Activated T-cell treated with anti-CD3 and anti-CD28 coated beads, Interleukin-2, amount 50 U/mL, for 24 hours (primary cell): ENCODE results near the gene MCM8.
"Not testable (repeated sequence)": the region's sequence is repeated elsewhere in the genome, so short reads cannot be mapped to it uniquely, and the experiment has no call there.

ENCODE experiments used
- DNase-seq: peaks from one replicate; pipeline ENCODE4 v3.0.0-alpha.2; 2020
- H3K27ac Mint-ChIP-seq: 2 replicates; pipeline ENCODE4 v1.8.0; 2020; ENCODE audit warnings: mild to moderate bottlenecking, mixed read lengths
- H3K27me3 Mint-ChIP-seq: 2 replicates; pipeline ENCODE4 v1.8.0; 2020; ENCODE audit warnings: mixed read lengths
- H3K36me3 Mint-ChIP-seq: 2 replicates; pipeline ENCODE4 v1.8.0; 2020; ENCODE audit warnings: low read depth, mixed read lengths
- H3K4me1 Mint-ChIP-seq: 2 replicates; pipeline ENCODE4 v1.8.0; 2020; ENCODE audit warnings: low read depth, mixed read lengths
- H3K4me3 Mint-ChIP-seq: 2 replicates; pipeline ENCODE4 v1.8.0; 2020; ENCODE audit warnings: mild to moderate bottlenecking, moderate library complexity, mixed read lengths
- H3K9me3 Mint-ChIP-seq: 2 replicates; pipeline ENCODE4 v1.8.0; 2020; ENCODE audit warnings: mixed read lengths

Gene MCM8

DNA sequence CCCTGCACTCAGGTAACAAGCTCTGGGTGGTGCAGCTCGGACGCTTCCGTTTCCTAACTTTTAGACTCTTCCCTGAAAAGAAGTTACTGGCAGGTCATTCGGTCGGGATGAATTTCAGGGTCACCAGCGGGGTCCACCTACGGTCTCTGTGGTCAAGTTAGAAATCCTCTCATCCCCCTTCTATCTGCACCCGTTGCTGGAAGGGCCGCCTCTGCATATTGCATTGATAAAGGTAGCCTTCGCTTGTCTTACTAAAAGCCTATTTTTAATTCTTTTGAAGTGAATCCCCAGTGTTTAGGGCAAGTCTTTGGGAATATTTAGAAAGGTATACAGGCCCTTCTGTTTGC lies 56.1 kb downstream of the MCM8 start:
- H3K4me3 Mint-ChIP-seq = peak overlapping the region; percentile 95
- no peak for DNase-seq
- H3K4me1 Mint-ChIP-seq = peaks cover 30% of the 10 kb centered on the region
- peak overlapping the region; percentile 94 for H3K27ac Mint-ChIP-seq
- no peaks in the 10 kb centered on the region for H3K27me3 Mint-ChIP-seq
- peaks cover 44% of the 10 kb centered on the region for H3K36me3 Mint-ChIP-seq
- no peaks in the 10 kb centered on the region for H3K9me3 Mint-ChIP-seq

DNA sequence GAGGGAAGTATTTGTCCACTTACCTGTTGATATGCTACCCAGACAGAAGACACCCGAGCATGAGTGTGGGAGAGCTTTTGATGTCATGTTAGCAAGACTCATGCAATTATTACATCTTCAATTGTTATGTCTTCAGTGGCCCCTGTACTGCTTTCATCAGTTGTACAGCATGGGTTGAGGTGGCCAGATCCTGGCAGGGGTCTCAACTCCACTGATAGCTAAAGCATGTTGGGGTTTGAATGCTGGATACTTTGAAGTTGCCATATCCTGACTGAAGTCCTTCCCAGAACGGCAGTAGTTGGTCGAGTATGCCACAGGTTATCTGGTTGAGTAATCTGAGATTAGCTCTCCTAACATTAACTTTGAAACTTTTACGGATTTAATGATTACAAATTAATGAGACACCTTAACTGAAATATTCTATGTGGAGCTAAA lies 56.7 kb downstream of the MCM8 start:
- DNase-seq = no peak
- H3K4me3 Mint-ChIP-seq = peak overlapping the region; percentile 95
- peaks cover 45% of the 10 kb centered on the region for H3K36me3 Mint-ChIP-seq
- H3K4me1 Mint-ChIP-seq = peaks cover 35% of the 10 kb centered on the region
- no peaks in the 10 kb centered on the region for H3K27me3 Mint-ChIP-seq
- H3K27ac Mint-ChIP-seq = peak overlapping the region; percentile 94
- no peaks in the 10 kb centered on the region for H3K9me3 Mint-ChIP-seq

DNA sequence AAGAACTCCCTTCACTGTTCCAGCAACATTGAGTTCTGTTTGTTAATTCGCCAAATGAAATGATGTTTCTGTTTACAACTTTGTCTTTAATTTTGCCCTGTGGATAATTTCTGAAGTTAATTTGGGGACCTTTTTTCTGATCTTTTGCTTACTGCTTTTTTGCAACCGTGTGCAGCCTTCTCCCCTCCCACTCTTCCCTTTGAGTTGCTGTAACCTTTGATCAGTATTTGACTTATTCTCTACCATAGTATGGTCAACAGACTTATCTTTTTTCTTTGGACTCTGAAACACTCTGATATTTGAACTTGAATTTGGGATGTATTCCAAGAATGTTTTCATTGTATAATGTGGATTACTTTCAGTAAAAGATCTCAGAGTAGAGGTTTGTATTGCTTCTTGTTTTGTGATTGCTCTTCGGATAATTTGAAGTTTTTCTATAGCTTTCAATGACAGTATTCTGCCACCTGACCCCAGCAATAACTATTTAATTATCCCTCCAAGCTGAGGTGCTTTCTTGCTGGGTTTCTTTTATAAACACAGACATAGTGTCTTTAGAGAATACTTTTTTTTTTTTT lies 57.2 kb downstream of the MCM8 start:
- H3K36me3 Mint-ChIP-seq = peaks cover 50% of the 10 kb centered on the region
- H3K9me3 Mint-ChIP-seq = no peaks in the 10 kb centered on the region
- H3K4me1 Mint-ChIP-seq = peaks cover 40% of the 10 kb centered on the region
- H3K27ac Mint-ChIP-seq = peak overlapping the region; percentile 94
- H3K4me3 Mint-ChIP-seq = peak overlapping the region; percentile 95
- H3K27me3 Mint-ChIP-seq = no peaks in the 10 kb centered on the region
- DNase-seq = no peak

DNA sequence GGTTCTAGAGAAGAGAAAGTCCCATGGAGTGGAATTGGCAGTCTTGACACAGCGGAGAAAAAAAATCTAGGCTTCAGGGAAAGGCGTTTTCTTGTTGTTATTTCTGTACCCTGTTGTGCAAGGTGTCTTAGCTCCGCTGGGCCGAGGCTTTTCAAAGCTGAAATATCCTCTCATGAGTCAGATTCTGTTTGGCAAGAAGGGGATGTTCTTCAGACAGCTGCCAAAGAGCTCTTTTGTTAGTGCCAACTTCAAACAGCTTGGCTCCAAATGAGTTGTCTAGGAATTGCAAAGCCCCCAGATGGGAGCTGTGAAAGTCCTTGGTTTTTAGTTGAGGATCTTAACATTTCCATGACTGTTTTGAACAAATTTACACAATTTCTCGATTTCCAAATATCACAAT lies 57.8 kb downstream of the MCM8 start:
- Mint-ChIP-seq H3K9me3 (no peaks in the 10 kb centered on the region), H3K27me3 (no peaks in the 10 kb centered on the region), H3K27ac (peak overlapping the region; percentile 94), H3K4me1 (peaks cover 43% of the 10 kb centered on the region), H3K36me3 (peaks cover 55% of the 10 kb centered on the region), H3K4me3 (peak overlapping the region; percentile 95)
- DNase-seq = no peak

DNA sequence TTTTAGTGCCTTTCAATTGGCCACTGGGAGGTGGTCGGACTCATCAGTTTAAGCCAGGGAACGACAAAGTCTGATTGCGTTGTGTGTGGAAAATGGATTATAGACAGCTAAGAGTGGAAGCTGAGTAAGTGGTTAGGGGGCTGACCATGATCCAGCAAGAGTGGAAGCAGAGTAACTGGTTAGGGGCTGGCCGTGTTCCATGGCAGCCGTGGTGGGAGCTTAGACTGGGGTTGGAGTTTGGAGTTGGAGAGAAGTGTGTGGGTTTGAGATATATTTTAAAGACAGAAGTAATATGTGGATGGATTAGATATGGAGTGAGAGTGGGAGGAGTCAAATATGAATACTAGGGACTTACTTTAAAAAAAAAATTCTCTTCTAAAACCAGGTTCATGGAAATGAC lies 61.7 kb downstream of the MCM8 start:
- H3K27me3 Mint-ChIP-seq = no peaks in the 10 kb centered on the region
- no peak overlapping the region for H3K4me3 Mint-ChIP-seq
- peak overlapping the region; percentile 20 for H3K27ac Mint-ChIP-seq
- peaks cover 82% of the 10 kb centered on the region for H3K36me3 Mint-ChIP-seq
- DNase-seq = no peak
- no peaks in the 10 kb centered on the region for H3K9me3 Mint-ChIP-seq
- H3K4me1 Mint-ChIP-seq = peaks cover 60% of the 10 kb centered on the region

DNA sequence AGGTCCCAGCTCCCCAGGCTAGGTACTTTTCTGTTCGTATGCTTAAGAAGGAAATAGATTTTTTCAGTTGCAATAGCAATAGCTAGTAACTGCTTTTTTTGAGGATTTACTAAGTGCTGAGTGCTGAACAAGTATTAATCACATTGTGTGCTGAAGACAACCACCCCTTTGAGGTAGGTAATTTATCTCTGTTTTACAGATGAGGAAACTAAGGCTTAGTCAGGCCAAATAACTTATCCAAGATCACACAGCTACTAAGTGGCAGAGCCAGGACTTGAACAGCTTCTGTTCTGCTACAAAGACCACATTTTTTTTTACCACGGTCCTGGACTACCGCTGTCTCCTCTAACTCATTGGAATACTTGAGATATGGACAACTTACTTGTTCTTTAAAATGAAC lies 63.6 kb downstream of the MCM8 start:
- Mint-ChIP-seq H3K36me3 (peaks cover 86% of the 10 kb centered on the region), H3K27me3 (no peaks in the 10 kb centered on the region), H3K4me3 (no peak overlapping the region), H3K27ac (peak overlapping the region; percentile 35), H3K4me1 (peaks cover 57% of the 10 kb centered on the region), H3K9me3 (no peaks in the 10 kb centered on the region)
- no peak for DNase-seq

DNA sequence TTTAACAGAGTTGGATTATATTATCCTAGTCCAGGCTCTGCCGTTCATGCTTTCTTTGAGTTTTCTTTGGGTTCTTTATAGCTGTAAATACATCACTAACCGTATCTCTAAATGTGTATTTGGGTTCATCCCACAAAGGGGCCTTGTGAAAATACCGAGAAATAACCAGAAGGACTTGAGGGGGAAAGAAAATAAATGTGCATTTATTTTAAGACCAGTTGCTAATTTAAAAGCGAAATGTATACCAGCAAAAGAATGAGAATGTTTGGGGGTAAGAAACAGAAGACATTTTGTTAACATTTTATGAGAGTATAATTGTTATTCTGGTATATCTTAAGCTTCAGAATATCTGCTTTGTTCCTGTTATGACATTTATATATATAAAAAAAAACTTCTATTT lies 64.5 kb downstream of the MCM8 start:
- DNase-seq = no peak
- peaks cover 87% of the 10 kb centered on the region for H3K36me3 Mint-ChIP-seq
- no peak overlapping the region for H3K4me3 Mint-ChIP-seq
- H3K27ac Mint-ChIP-seq = peak overlapping the region; percentile 19
- H3K4me1 Mint-ChIP-seq = peaks cover 57% of the 10 kb centered on the region
- no peaks in the 10 kb centered on the region for H3K27me3 Mint-ChIP-seq
- H3K9me3 Mint-ChIP-seq = no peaks in the 10 kb centered on the region

DNA sequence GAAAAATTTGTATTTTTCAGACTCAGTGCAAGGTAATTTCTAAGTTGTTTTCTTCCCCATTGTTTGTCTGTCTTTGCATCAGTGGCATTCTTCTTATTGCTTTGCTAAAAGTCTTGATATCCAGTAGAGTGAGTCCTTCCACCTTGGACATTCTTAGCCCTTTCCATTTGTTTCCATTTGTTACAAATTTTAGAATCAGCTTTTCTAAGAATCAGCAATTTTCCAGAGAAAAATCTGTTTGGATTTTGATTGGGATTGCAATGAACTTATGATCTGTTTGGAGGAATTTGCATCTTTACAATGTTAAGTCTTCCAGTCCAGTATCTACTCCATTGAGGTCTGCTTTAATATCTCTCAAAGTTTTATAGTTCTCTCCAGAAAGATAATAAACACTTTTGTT lies 67.0 kb downstream of the MCM8 start:
- no peaks in the 10 kb centered on the region for H3K27me3 Mint-ChIP-seq
- H3K27ac Mint-ChIP-seq = no peak overlapping the region
- no peak for DNase-seq

DNA sequence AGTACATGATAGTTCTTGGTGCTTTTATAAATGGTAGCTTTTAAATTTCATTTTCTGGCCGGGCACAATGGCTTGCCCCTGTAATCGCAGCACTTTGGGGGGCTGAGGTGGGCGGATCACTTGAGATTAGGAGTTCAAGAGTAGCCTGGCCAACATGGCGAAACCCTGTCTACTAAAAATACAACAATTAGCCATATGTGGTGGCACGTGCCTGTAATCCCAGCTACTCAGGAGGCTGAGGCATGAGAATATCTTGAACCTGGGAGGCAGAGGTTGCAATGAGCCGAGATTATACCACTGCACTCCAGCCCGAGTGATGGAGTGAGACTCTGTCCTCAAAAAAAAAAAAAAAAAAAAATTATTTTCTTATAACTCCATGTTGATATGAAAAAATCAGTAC lies 67.4 kb downstream of the MCM8 start:
- peaks cover 83% of the 10 kb centered on the region for H3K36me3 Mint-ChIP-seq
- H3K9me3 Mint-ChIP-seq = no peaks in the 10 kb centered on the region
- no peak overlapping the region for H3K4me3 Mint-ChIP-seq
- no peaks in the 10 kb centered on the region for H3K27me3 Mint-ChIP-seq
- no peak overlapping the region for H3K27ac Mint-ChIP-seq
- H3K4me1 Mint-ChIP-seq = peaks cover 49% of the 10 kb centered on the region
- DNase-seq = no peak

More for the DNA sequence above, 67.0 kb downstream of the MCM8 start:
- H3K36me3 Mint-ChIP-seq = peaks cover 83% of the 10 kb centered on the region
- H3K4me1 Mint-ChIP-seq = peaks cover 50% of the 10 kb centered on the region
- no peaks in the 10 kb centered on the region for H3K9me3 Mint-ChIP-seq
- no peak overlapping the region for H3K4me3 Mint-ChIP-seq

DNA sequence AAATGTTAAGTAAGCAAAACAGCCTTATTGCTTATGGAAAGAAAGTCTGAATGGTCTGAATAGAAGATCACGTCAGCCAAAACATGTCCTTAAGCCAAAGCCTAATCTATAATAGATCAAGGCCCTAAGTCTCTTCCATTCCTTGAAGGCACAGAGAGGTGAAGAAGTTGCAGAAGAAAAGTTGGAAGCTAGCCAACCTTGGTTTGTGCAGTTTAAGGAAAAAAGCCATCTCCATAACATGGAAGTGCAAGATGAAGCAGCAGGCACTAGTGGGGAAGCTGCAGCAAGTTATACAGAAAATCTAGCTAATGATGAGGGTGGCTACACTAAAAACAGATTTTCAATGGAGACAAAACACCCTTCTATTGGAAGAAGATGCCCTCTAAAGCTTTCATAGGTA lies 74.3 kb downstream of the MCM8 start:
- Mint-ChIP-seq H3K4me1 (peaks cover 34% of the 10 kb centered on the region), H3K36me3 (peaks cover 76% of the 10 kb centered on the region), H3K9me3 (peaks cover 4% of the 10 kb centered on the region), H3K4me3 (no peak overlapping the region), H3K27me3 (no peaks in the 10 kb centered on the region), H3K27ac (no peak overlapping the region)
- DNase-seq = no peak

DNA sequence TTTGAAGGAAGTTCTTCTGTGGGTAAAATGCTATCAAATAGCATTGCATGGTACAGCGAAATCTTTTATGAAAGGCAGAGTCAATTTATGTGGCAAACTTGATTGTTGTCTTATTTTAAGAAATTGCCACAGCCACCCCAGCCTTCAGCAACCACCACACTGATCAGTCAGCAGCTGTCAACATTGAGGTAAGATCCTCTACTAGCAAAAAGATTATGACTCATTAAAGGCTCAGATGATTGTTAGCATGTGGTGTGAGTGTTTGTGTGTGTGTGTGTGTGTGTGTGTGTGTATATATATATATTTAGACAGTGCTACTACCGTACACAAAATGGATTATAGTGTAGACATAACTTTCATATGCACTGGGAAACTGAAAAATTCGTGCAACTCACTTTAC lies 75.6 kb downstream of the MCM8 start:
- peaks cover 4% of the 10 kb centered on the region for H3K9me3 Mint-ChIP-seq
- H3K4me1 Mint-ChIP-seq = peaks cover 42% of the 10 kb centered on the region
- H3K36me3 Mint-ChIP-seq = peaks cover 76% of the 10 kb centered on the region
- H3K4me3 Mint-ChIP-seq = no peak overlapping the region
- no peak overlapping the region for H3K27ac Mint-ChIP-seq
- DNase-seq = no peak
- H3K27me3 Mint-ChIP-seq = no peaks in the 10 kb centered on the region

DNA sequence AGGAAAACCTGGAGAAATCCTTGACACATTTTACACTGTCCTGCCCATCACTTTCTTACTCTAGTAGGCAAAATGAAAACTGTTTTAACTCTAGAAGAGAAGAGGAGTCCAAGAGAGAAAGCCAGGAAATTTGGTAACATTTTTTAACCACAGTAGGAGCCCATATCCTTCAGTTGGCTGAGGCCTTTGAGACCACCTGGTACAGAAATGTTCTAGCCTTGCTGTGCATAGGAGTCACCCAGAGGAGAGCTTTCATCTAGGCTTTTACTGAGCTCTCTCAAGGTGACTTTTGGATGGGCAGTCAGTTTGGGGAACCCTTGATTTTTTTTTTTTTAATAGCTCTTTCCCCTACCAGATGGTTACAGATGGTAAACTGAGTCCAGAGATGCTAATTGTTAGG lies 78.4 kb downstream of the MCM8 start:
- H3K4me1 Mint-ChIP-seq = peaks cover 41% of the 10 kb centered on the region
- H3K27ac Mint-ChIP-seq = no peak overlapping the region
- H3K9me3 Mint-ChIP-seq = peaks cover 4% of the 10 kb centered on the region
- H3K36me3 Mint-ChIP-seq = peaks cover 74% of the 10 kb centered on the region
- H3K27me3 Mint-ChIP-seq = no peaks in the 10 kb centered on the region
- DNase-seq = no peak
- no peak overlapping the region for H3K4me3 Mint-ChIP-seq

DNA sequence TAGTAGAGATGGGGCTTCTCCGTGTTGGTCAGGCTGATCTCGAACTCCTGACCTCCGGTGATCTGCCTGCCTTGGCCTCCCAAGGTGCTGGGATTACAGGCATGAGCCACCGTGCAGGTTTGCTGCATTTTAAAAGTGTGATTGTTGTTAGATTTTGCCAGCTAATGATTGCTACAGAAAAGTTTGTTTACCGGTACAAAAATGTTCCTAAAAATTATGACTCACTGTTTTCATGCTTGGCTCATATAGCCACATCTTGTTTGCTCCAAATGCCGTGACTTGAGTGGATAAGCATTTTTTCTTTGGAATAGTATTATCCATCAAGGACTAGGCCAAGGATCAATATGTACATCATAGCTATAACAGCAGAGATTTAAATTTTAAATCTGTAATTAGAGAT lies 79.1 kb downstream of the MCM8 start:
- no peak for DNase-seq
- Mint-ChIP-seq H3K27ac (peak overlapping the region; percentile 28), H3K9me3 (no peaks in the 10 kb centered on the region), H3K4me3 (no peak overlapping the region), H3K36me3 (peaks cover 74% of the 10 kb centered on the region), H3K4me1 (peaks cover 39% of the 10 kb centered on the region), H3K27me3 (no peaks in the 10 kb centered on the region)

DNA sequence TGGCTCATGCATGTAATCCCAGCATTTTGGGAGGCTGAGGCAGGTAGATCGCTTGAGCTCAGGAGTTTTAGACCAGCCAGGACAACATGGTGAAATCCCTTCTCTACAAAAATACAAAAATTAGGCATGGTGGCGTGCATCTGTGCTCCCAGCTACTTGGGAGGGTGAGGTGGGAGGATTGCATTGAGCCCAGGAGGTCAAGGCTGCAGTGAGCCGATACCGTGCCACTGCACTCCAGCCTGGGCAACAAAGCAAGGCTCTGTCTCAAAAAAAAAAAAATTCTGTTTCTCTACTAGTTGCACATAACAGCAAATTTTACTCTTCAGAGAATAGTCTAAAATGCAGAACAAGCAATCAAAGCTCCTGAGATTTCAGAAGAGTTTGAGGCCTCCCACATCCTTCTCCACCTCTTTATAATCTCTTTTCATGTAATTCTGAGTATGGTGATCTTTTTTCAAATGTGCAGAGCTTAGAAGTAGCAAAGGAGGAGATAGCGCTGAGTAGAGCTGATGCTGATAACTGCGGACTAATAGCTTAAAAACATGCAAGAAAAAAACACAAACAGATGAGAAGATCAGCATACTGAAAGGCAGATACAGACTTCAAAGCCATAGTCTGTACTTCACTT lies 80.1 kb downstream of the MCM8 start:
- peaks cover 70% of the 10 kb centered on the region for H3K36me3 Mint-ChIP-seq
- no peaks in the 10 kb centered on the region for H3K9me3 Mint-ChIP-seq
- H3K4me3 Mint-ChIP-seq = no peak overlapping the region
- no peak for DNase-seq
- H3K27ac Mint-ChIP-seq = no peak overlapping the region
- H3K27me3 Mint-ChIP-seq = no peaks in the 10 kb centered on the region
- H3K4me1 Mint-ChIP-seq = peaks cover 31% of the 10 kb centered on the region

DNA sequence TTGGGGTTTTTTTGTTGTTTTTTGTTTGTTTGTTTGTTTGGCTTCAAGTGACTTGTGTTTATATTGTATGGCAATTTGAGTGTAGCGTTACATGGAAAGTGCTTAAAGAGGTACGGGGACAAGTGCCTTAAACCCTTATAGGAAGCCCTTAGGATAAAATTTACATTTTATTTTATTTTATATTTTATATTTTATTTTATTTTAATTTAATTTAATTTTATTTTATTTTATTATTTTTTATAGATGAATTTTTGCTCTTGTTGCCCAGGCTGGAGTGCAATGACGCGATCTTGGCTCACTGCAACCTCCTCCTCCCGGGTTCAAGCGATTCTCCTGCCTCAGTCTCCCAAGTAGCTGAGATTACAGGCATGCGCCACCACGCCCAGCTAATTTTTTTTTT lies 82.5 kb downstream of the MCM8 start:
- not testable (repeated sequence) for H3K27me3 Mint-ChIP-seq, H3K9me3 Mint-ChIP-seq, H3K4me3 Mint-ChIP-seq, DNase-seq, H3K27ac Mint-ChIP-seq
- peaks cover 76% of the 10 kb centered on the region for H3K36me3 Mint-ChIP-seq
- peaks cover 21% of the 10 kb centered on the region for H3K4me1 Mint-ChIP-seq
